Muscle of leg (tissue), 16 donors: Measurements from ENCODE around the gene CHCHD1. TPM values are rescaled to one million over a fixed set of nuclear protein-coding genes. Genes with fewer than 3 reads are reported as not detected.
A peak's percentile ranks its signal among the peaks of the same experiment; 100 is the strongest.
"Not testable (repeated sequence)": the region's sequence is repeated elsewhere in the genome, so short reads cannot be mapped to it uniquely, and the experiment has no call there.

Experiments used
- DNase-seq: peaks from one replicate; pipeline ENCODE4 v3.0.0; 2013
- H3K27ac ChIP-seq: one replicate; pipeline ENCODE4 v1.5.1; 2013; ENCODE audit warnings: mild to moderate bottlenecking, low read length, control low read depth
- H3K27me3 ChIP-seq: one replicate; pipeline ENCODE4 v1.6.1; 2013; ENCODE audit warnings: low read length; ENCODE audit not compliant: control insufficient read depth, insufficient read depth
- H3K36me3 ChIP-seq: one replicate; pipeline ENCODE4 v1.6.1; 2013; ENCODE audit warnings: low read length; ENCODE audit not compliant: control insufficient read depth, insufficient read depth
- H3K4me1 ChIP-seq: one replicate; pipeline ENCODE4 v1.6.1; 2013; ENCODE audit warnings: low read length; ENCODE audit not compliant: control insufficient read depth, insufficient read depth
- H3K4me3 ChIP-seq: one replicate; pipeline ENCODE4 v1.5.1; 2013; ENCODE audit warnings: low read length, control low read depth
- H3K9me3 ChIP-seq: replicated peaks from 2 replicates; pipeline ENCODE4 v1.6.1; 2013; ENCODE audit warnings: low read depth, low read length; ENCODE audit not compliant: control insufficient read depth
- WGBS: methylation state at CpG from one replicate; pipeline ENCODE4 v1.1.5; 2013; ENCODE audit warnings: missing lambda C conversion rate; ENCODE audit not compliant: insufficient coverage; 5-methylcytosine and 5-hydroxymethylcytosine counted together
- long read RNA-seq, 11 donors: transcript quantifications; one replicate each; lab custom pipeline, GENCODE V29; 2026
- polyA plus RNA-seq, 8 donors: library from polyadenylated mRNA; unstranded; fragments of 120-200 nt; gene quantifications; one replicate each; pipeline versions ENCODE4 v1.2.1 to v1.2.3, GENCODE V29; 2013; ENCODE audit warnings: inconsistent platforms in 1 of 8, low replicate concordance in 1 of 8; ENCODE audit not compliant: insufficient read length in 8 of 8, insufficient read depth in 1 of 8
- total RNA-seq: library from RNA; stranded (reverse); fragments of 120-200 nt; gene quantifications from one replicate; pipeline ENCODE4 v1.2.4, GENCODE V29; 2013

Gene CHCHD1
- total RNA-seq (33.3 TPM), polyA plus RNA-seq (10 to 100 TPM; 30.1 to 36.3 (median 33.7) TPM)
- long read RNA-seq, donor 1, transcript CHCHD1-201 (3 exons, 835 nt) = major isoform, 11 of 24 reads
- long read RNA-seq, donor 1, partial matches to known transcripts = 13 of 24 reads
- long read RNA-seq, donor 1, other reads (novel, unspliced or antisense) = 0 of 24 reads
- long read RNA-seq, donor 2, partial matches to known transcripts = 0 of 5 reads
- long read RNA-seq, donor 2, other reads (novel, unspliced or antisense) = 0 of 5 reads
- long read RNA-seq, donor 3, transcript CHCHD1-201 (3 exons, 835 nt) = major isoform, 16 of 29 reads
- long read RNA-seq, donor 3, partial matches to known transcripts = 12 of 29 reads
- long read RNA-seq, donor 3, other reads (novel, unspliced or antisense) = 0 of 29 reads
- long read RNA-seq, donor 4, transcript CHCHD1-201 (3 exons, 835 nt) = major isoform, 17 of 26 reads
- long read RNA-seq, donor 4, partial matches to known transcripts = 8 of 26 reads
- long read RNA-seq, donor 4, other reads (novel, unspliced or antisense) = 0 of 26 reads
- long read RNA-seq, donor 5, transcript CHCHD1-201 (3 exons, 835 nt) = major isoform, 52 of 131 reads
- long read RNA-seq, donor 5, partial matches to known transcripts = 77 of 131 reads
- long read RNA-seq, donor 5, other reads (novel, unspliced or antisense) = 0 of 131 reads
- long read RNA-seq, donor 6, transcript CHCHD1-201 (3 exons, 835 nt) = major isoform, 42 of 85 reads
- long read RNA-seq, donor 6, partial matches to known transcripts = 39 of 85 reads
- long read RNA-seq, donor 6, other reads (novel, unspliced or antisense) = 0 of 85 reads
- long read RNA-seq, donor 7, transcript CHCHD1-202 (2 exons, 1,202 nt) = minor isoform, 5 of 97 reads
- long read RNA-seq, donor 7, transcript CHCHD1-201 (3 exons, 835 nt) = major isoform, 42 of 97 reads
- long read RNA-seq, donor 7, partial matches to known transcripts = 50 of 97 reads
- long read RNA-seq, donor 7, other reads (novel, unspliced or antisense) = 0 of 97 reads
- long read RNA-seq, donor 8, transcript CHCHD1-201 (3 exons, 835 nt) = major isoform, 30 of 68 reads
- long read RNA-seq, donor 8, partial matches to known transcripts = 36 of 68 reads
- long read RNA-seq, donor 8, other reads (novel, unspliced or antisense) = 0 of 68 reads
- long read RNA-seq, donor 9, transcript CHCHD1-201 (3 exons, 835 nt) = major isoform, 31 of 65 reads
- long read RNA-seq, donor 9, partial matches to known transcripts = 34 of 65 reads
- long read RNA-seq, donor 9, other reads (novel, unspliced or antisense) = 0 of 65 reads
- long read RNA-seq, donor 10, transcript CHCHD1-201 (3 exons, 835 nt) = major isoform, 27 of 85 reads
- long read RNA-seq, donor 10, partial matches to known transcripts = 50 of 85 reads
- long read RNA-seq, donor 10, other reads (novel, unspliced or antisense) = 5 of 85 reads
- long read RNA-seq, donor 11, transcript CHCHD1-201 (3 exons, 835 nt) = major isoform, 29 of 68 reads
- long read RNA-seq, donor 11, partial matches to known transcripts = 36 of 68 reads
- long read RNA-seq, donor 11, other reads (novel, unspliced or antisense) = 0 of 68 reads

GRCh38 chr10:73781879-73782748 lies at the start of gene CHCHD1:
Gene CHCHD1, plus strand, starts transcription at chr10:73782048. Its CDS starts 28 bp downstream, at chr10:73782076.
- H3K27ac ChIP-seq = peak within 1 kb of the TSS; percentile 95
- 0% methylated on average over 46 of the region's 57 CpGs for WGBS
- H3K4me1 ChIP-seq = peaks cover 21% of the 10 kb centered on the region
- H3K9me3 ChIP-seq = no peaks in the 10 kb centered on the region
- H3K27me3 ChIP-seq = no peaks in the 10 kb centered on the region
- H3K36me3 ChIP-seq = peaks cover 22% of the 10 kb centered on the region
- H3K4me3 ChIP-seq = peak within 1 kb of the TSS; percentile 97
- DNase-seq = peak; percentile 96

GRCh38 chr10:73732426-73732825 lies 49.4 kb upstream of the CHCHD1 start:
- no peak overlapping the region for H3K27ac ChIP-seq
- WGBS = 91% methylated on average over 19 of the region's 20 CpGs
- H3K9me3 ChIP-seq = no peaks in the 10 kb centered on the region

GRCh38 chr10:73732931-73733623 lies 48.8 kb upstream of the CHCHD1 start:
- H3K36me3 ChIP-seq = peaks cover 28% of the 10 kb centered on the region
- no peak for DNase-seq
- no peak overlapping the region for H3K4me3 ChIP-seq
- no peaks in the 10 kb centered on the region for H3K27me3 ChIP-seq
- 57% methylated on average over 74 of the region's 84 CpGs for WGBS
- H3K9me3 ChIP-seq = no peaks in the 10 kb centered on the region
- no peak overlapping the region for H3K27ac ChIP-seq
- peaks cover 10% of the 10 kb centered on the region for H3K4me1 ChIP-seq

More at GRCh38 chr10:73732426-73732825, 49.4 kb upstream of the CHCHD1 start:
- DNase-seq = no peak
- Histone ChIP-seq H3K4me1 (peaks cover 10% of the 10 kb centered on the region), H3K4me3 (no peak overlapping the region), H3K36me3 (peaks cover 28% of the 10 kb centered on the region), H3K27me3 (no peaks in the 10 kb centered on the region)

GRCh38 chr10:73734028-73734720 lies 47.7 kb upstream of the CHCHD1 start:
- WGBS = 88% methylated on average over 10 of the region's 16 CpGs
- H3K36me3 ChIP-seq = peaks cover 28% of the 10 kb centered on the region
- no peak overlapping the region for H3K27ac ChIP-seq
- H3K27me3 ChIP-seq = no peaks in the 10 kb centered on the region
- H3K9me3 ChIP-seq = no peaks in the 10 kb centered on the region
- DNase-seq = no peak
- peaks cover 10% of the 10 kb centered on the region for H3K4me1 ChIP-seq
- no peak overlapping the region for H3K4me3 ChIP-seq

- Histone ChIP-seq H3K36me3 (peaks cover 28% of the 10 kb centered on the region), H3K27ac (no peak overlapping the region), H3K4me3 (no peak overlapping the region), H3K9me3 (no peaks in the 10 kb centered on the region), H3K4me1 (peaks cover 8% of the 10 kb centered on the region), H3K27me3 (no peaks in the 10 kb centered on the region)
- WGBS = 90% methylated on average over 5 of the region's 5 CpGs
- DNase-seq = no peak
Measured at GRCh38 chr10:73734796-73735305, 47.0 kb upstream of the CHCHD1 start.

GRCh38 chr10:73740501-73741254 lies 41.2 kb upstream of the CHCHD1 start:
- WGBS = 90% methylated on average over 8 of the region's 18 CpGs
- H3K36me3 ChIP-seq = peaks cover 15% of the 10 kb centered on the region
- H3K27ac ChIP-seq = not testable (repeated sequence)

GRCh38 chr10:73742454-73742734 lies 39.5 kb upstream of the CHCHD1 start:
- Histone ChIP-seq H3K36me3 (peaks cover 27% of the 10 kb centered on the region), H3K27me3 (no peaks in the 10 kb centered on the region), H3K4me1 (peaks cover 7% of the 10 kb centered on the region), H3K9me3 (no peaks in the 10 kb centered on the region), H3K4me3 (no peak overlapping the region), H3K27ac (no peak overlapping the region)
- DNase-seq = no peak
- WGBS = 90% methylated on average over 5 of the region's 5 CpGs

More at GRCh38 chr10:73740501-73741254, 41.2 kb upstream of the CHCHD1 start:
- not testable (repeated sequence) for DNase-seq, H3K27me3 ChIP-seq, H3K4me3 ChIP-seq, H3K4me1 ChIP-seq, H3K9me3 ChIP-seq
